ENCODE data around the gene NSF.
"Not testable (repeated sequence)": the region's sequence is repeated elsewhere in the genome, so short reads cannot be mapped to it uniquely, and the experiment has no call there.

NSF gene

DNA sequence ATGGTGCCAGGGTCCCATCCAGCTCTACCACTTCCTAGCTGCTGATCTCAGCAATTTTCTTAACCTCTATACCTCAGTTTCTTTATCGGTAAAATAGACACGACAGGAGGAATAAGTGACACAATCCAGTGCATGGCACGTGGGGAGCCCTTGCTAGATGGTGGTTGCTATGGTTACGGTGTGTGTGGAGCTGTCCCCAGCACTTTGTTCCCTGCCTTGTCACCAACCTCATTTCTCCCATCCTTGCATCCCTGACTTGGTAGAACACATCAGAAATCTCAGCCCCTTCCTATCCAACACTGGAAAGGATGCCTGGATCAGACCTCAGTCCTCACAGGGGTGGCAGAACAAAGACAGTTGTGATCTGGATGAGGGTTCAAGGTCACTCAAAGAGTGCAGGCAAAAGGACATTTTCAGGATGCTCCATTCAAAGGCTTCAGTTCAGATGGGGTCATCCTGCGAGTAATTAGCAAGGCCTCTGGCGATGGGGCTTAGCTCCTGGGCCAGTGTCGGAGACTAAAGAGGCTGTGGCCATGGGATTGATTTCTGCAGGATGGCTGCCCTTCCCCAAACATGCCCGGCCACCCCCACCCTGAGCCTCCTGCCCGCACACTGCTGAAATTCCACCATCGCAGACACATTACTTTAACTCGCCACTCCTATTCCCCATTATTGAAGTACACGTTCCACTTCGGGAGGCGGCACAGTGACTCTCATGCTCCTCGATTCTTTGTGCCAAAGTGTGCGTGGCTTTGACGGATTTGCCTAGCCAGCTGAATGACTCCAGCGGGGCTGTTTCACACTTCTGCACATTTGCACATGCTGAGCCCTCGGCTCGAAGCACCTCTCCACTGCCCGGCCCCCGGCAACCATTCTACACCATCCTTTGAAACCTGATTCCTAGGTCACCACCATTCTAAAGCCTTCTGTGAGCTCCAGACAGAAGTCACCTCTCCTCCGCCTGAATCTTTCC lies 187.8 kb downstream of the NSF start:
- no peak for DNase-seq

DNA sequence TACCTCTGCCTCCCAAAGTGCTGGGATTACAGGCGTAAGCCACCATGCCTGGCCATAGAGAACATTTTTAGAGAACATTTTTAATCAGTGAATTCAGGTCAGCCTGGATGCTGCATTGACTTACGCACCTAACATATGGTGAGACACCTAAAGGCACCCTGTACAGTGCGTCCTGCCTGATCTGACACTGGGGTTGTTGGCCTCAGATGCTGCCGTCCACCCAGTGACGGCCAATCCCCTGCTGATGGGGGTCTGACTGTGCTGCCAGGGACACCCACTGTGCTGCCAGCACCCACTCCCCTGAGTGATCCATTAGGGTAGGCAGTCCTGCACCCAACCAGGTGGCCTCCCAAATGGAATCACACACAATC lies 189.5 kb downstream of the NSF start:
- no peak for DNase-seq

DNA sequence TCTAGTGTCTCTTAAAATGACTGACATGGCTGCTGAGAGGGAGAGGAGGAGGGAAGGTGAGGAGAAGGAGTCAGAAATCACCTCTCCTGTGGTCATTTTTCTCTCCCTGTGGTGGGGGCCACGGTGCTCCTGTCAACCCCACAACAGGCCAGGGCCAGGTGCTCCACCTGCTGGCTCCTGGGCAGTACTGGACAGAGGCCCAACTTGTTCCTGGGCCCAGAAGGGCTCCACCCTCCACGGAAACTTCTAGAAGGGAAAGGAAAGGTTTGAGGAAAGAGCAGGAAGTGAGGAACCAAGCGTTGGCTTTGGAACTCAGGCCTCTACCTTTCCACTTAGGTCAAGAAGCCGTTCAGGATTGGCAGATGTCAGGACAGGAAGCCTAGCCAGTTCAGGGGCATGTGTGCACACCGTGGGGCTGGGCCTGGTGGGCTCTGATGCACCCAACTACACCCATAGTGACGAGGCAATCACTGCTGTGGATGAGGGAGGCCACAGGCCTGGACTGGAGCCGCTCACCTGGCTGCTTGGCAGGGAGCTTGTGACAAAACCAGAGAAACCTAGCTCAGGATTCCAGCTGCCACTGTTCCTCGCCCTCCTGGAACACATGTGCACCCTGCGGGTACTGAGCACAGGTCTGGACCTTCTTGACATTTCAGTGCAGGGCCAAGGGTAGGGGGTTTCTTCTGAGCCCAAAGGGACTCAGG lies 191.9 kb downstream of the NSF start:
- peak in 1 of 2 experiments; percentile 12 for DNase-seq

DNA sequence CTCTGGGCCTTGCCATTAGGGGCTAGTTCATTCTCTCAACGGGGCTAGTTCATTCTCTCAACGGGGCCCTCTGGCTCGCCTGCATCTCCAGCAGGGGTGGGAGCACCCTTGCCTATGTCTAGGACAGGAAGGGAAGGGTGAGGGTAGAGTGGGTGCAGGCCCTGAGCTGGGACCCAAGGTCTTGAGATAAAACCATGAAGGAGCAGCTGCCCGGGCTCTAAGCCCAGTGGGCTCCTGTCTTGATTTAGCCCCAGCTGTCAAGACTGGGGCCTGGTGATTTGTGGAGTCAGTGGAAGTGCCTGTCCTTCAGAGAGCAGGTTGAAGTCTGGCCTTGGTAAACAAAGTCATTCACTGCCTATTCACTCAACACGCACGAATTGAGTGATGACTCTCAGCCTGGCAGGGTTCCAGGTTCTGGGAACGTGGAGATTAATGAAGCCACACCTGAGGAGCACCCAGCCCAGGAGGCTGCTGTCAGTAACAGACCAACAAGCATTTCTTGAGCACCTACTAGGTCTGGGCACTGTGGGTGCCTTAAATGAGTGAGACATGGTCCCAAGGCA lies 192.6 kb downstream of the NSF start:
- no peak for DNase-seq

DNA sequence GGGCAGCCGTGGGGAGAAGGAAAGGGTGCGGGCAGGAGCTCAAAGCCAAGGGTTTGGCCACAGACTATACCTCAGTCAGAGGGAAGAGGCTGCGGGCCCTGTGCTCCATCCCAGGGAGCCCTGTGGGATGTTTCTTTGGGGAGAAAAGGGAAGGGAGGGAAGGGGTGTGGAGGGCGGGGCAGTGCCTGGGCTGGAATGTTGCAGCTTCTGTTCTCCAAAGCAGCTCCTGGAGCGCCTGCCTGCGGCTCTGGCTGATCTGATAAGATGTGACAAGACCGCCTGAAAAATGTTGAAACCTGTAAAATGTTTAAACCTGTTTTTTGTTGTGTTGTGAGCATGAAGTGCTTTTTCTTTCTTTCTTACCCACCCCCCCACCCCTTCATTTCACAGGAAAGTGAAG lies 195.2 kb downstream of the NSF start:
- DNase-seq: no peak

DNA sequence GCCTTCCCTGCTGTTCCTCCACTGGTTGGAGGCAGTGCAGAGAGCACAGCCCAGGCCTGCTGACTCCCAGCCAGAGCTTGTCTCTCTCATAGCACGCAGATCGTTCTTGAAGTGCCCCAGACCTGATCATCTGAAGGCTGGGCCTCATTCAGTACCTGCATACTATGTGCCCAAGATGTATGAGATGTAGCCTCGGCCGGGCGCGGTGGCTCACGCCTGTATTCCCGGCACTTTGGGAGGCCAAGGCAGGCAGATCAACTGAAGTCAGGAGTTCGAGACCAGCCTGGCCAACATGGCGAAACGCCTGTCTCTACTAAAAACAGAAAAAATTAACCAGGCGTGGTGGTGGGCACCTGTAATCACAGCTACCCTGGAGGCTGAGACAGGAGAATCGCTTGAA lies 197.0 kb downstream of the NSF start:
- no peak for DNase-seq

DNA sequence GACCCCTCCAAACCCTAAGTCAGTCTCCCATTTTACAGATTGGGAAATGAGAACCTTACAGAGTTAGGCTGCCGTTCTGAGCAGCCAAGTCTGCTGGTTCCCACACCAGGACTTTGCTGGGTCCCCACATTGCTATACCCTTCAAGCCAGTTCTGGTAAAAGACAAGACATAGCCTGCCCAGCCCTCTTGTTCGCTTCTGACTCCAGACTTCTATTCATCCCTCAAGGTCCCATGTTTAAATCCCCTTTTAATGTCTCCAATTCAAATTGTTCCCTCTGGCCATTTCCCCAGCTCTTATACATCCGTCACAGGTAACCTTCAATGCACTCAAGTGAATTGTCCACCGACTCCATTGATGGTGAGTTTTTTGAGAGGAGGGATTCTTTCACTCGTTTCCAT lies 197.8 kb downstream of the NSF start:
- no peak for DNase-seq

DNA sequence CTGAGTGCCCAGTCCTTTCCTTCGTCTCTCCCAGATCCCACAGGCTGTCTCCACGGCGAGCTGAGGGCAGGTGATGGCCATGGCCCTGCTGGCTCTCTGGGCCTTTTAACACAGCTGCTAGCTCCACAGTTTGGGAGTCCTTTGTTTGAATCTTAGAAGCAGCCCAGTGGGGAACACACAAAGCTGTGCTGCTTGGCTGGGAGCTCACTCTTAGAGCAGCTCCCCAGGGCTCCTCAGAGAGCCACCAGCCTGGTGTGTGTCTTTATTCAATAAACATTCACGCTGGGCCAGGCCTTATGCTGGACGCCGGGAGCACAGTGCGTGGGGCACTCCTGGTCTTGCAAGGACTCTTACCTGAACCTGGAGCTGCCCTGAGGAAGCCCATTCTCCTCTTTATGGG lies 198.3 kb downstream of the NSF start:
- DNase-seq: no peak

DNA sequence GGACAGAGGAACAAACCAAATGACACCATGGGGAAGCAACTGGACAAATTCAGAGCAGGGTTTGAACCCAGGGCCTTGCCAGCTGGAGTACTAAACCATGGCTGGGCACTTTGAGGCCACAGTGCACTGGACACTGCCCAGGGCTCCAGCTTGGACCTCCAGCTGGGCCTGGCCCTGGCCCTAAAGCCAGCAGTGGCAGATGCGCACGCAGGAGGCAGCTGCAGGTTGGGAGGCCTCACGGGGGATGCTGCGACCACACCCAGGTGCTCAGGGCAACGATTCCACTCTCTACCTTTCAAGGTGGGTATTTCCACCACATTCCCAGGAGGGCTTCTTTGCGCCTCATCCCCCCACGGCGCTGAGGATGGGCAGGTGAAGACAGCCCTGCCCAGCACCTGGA lies 199.1 kb downstream of the NSF start:
- no peak for DNase-seq

DNA sequence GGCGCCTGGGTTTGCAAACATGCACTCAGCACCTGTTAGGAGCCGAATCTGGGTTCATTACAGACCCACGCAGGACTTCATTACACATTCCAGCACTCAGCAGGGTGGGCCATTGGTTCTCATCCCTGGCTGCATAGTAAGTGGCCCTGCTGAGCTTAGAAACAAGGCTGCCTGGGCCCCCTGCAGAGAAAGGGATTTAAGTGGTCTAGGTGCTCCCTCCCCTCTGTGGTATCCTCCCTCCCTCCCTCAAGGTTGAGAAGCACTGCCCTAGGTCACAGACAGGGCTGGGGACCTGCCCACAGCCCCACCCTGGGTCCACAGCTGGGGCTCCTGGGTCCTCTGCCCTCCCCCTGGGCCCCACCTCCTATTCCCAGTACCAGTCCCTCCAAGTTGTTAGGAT lies 199.7 kb downstream of the NSF start:
- no peak for DNase-seq

DNA sequence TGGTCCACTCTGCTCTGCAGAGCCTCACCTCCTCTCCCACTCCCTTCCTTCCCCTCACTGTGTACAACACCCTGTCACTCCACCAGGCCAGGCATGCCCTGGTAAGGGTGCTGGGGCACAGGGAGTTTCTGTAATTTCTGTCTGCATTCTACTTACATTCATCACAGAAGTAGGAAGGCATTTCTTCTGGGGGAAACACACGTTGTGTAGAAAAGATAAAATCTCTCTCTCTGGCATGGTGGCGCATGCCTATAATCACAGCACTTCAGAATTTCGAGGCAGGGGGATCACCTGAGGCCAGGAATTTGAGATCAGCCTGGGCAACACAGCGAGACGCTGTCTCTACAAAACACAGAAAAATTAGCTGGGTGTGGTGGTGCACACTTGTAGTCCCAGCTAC lies 201.1 kb downstream of the NSF start:
- no peak for DNase-seq

DNA sequence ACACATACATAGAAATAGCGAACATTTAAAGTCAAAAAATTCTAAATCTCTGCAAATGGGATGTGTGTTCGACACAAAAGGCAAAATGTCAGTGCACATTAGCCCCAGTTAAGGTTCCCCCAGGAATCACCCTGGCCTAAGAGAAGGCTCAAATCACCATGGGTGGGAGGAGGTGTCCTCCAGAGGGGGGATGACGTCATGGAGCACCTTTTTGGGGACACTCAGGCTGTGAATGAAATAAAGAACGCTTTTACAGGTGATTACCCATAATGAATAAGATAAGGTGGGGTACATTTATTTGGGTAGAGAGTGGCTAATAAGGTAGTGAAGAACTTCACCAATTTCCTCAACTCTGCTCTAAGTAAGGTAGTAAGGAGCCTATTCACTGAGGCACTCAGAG lies 201.6 kb downstream of the NSF start:
- DNase-seq: no peak

DNA sequence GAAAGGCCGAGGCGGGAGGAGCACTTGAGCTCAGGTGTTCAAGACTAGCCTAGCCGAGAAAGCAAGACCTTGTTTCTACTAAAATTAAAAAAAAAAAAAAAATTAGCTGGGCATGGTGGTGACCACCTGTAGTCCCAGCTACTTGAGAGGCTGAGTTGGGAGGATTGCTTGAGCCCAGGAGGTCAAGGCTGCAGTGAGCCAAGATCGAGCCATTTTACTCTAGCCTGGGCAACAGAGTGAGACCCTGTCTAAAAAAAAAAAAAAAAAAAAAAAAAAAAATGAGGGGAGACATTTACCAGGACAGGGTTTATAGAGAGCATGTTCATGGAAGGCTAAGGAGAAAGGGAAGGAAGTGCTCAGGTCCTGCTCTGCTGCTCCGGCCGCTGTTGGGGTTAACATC lies 202.6 kb downstream of the NSF start:
- not testable (repeated sequence) for DNase-seq

DNA sequence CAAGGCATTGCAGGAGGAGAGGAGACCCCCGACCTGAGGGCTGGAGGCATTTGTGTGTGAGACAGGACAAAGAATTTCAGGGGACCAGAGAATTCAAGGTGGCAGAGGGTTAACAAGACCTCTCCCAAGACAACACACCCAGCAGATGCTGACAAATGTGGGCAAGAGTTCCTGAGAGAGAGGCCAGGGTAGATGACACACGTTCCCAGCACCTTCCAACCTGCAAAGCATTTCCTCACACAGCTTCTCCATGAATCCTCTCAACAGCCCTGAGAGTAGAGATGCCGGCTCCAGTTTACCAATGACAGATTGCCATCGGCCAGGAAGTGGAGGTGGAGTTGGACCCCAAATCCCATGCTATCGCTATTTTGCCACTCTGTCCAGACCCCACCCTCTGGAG lies 203.1 kb downstream of the NSF start:
- no peak for DNase-seq

DNA sequence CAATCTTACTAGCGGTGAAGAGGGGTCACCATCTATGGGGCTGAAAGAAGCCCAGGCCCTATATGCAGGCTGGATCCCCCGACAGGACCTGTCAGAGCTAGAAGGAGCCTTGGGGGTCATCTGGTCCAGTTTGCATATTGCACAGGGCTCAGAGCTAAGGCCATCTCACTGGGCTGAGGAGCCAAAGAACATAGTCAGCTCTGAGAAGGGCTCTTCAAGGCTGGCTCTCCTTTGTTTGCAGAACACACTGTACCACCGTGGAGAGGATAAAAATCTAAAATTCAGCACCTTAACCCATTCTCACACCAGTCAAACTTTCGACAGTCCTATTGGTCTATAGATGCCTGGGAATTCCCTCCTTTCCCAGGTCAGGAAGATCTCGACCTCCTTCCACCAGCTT lies 203.8 kb downstream of the NSF start:
- no peak for DNase-seq

DNA sequence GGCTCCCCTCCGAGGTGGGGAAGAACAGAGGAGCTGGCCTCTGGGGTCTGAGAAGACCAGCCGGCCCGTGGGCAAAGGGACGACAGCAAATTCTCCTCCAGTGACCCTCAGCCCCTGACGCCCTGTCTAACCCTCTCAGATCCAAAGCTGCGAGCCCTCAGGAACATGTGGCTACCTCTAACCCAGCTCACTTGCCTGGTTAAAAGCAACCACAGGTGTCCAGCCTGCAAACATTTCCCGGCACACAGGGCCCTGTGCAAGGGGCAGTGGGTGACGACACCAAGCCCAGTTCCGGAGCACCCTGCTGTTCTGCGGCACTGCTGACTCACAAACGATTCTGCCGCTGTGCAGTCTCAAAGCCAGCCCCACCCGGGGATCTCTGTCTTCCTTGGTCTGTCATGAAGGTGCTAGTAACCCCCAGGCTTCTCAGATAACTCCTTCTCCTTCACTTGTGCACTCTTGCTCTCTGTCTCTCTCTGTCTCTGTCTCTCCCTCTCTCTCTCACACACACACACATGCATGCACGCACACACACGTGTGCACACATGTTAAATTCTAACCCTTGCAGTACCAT lies 205.0 kb downstream of the NSF start:
- peak; percentile 36 to 52 for DNase-seq

DNA sequence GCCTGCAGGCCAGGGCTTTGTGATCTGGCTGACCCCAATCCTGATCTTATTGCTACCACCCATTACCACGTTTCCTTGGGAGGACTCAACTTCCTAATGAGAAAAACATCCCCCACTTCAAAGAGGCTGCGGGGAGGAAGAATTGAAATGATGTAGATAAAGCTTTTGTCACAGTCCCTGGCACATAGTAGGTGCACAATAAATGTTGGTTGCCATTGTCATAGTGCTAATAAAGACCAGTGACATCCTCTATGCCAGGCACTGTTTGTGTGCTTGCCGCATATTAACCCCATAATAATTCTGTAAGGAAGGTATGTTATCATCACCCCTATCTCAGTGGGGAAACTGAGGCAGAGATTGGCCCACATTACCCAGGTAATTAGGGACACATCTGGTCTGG lies 205.6 kb downstream of the NSF start:
- no peak for DNase-seq

DNA sequence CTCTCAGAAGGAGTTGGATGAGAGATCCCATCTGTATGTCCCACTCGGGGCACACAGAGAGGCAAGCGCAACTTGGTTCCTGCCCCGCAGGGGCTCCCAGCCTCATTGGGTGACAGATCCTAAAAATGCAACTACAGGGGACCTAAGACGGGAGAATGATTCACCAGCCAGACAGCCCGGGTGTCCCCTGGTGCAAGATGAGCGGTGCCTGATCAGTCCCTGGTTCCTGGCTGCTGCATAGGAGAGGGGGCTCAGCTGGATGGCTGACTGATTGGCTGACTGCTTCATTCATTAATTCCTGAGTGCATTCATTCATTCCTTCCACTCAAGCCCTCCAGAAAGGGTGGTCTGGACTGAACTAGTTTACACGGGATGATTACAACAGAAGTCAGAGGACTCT lies 206.1 kb downstream of the NSF start:
- no peak for DNase-seq

DNA sequence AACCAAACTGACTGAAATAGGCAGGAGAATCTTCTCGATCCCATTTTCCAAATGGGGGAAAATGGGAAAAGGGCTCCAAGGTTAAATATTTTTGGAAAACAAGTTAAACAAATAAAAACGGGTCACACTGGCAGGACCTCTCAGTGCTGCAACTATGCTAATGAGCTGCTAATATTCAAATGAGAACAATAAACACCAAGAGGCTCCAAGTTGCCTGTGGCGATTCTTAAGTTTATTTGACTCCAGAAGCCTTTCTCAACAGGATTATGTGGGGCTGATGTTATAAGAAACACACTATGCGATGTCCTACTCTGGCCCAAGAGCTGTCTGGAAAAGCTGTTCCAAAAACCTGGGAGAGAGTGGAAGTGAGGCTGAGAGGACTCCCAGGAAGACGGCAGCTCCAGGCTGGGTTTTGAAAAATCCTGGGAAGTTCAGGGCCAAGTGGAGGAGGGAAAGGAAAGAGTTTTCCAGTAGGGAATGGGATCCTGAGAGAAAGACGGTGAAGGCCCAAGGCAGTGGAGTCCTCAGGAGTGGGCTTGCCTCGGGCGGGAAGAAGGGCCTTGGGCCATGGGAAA lies 206.6 kb downstream of the NSF start:
- no peak for DNase-seq

DNA sequence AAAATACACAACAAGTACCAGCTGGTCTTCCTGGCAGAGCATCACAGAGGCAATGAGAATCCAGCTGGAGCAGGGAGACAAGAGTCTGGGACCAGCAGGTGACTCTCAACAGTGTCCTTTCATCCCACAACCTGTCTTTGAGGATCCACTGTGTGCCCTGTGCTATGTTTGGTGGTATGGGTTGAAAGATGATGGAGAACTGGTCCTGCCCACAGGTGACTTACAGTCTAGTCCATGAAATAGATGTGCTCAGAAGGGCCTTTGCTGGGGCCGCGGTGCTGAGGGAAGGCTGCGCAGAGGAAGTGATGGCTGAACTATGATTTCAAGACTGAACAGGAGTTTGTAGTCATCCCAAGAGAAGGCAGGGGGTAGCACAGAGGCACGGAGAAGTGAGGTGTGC lies 210.1 kb downstream of the NSF start:
- DNase-seq: no peak

DNA sequence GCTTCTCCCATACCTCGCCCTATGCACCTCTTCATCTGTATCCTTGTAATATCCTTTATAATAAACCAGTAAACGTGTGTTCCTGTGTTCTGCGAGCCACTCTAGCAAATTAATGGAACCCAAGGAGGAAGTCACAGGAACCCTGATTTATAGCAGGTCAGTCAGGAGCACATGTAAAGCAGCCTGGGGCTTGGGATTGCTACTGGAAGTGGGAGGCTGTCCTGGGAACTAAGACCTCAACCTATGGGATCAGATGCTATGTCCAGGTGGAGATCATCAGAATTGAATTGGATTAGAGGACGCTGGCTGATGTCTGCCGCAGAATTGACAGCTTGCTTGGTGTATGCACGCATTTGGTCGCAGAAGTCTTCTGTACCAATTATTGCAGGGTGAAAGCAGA lies 212.3 kb downstream of the NSF start:
- DNase-seq: no peak

DNA sequence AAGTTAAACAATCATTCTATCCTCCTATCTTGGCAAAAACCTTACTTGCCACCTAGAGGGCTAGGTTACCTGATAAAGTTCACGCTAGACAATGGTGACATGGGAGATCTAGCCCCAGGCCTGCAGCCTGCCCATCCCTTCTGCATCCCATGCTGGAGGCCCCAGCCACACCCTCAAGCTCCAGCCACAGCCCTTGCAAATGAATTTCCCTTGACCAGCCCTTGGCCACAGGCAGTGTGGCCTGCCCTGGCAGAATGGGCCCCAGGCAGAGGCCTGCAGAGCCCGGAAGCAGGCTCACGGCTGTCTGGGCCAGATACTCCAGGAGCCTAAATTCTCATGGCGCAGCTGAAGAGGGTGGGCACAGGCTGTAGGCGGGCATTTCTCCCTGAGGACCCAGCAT lies 213.1 kb downstream of the NSF start:
- DNase-seq: no peak

DNA sequence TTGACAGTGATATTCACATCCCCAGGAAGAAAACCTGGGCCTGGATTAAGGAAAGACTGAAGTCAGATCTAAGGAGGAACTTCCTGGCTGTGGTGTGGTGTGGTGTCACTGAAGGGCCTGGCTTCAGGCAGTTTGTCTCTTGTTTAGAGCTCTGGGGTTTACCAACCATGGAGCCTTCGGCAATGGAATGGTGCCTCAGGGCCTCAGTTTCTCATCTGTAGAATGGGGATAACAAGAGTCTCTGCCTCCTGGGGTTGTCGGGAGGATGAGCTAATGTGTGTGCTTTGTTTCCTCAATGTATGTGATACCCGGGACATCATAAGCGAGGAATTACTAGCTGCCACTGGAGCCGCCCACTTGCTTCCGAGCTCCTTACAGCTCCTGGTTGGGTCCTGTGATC lies 215.3 kb downstream of the NSF start:
- DNase-seq: no peak
